RPMI8226 (cell line): ENCODE measurements around the gene UTS2R.
"Not testable (repeated sequence)": the region's sequence is repeated elsewhere in the genome, so short reads cannot be mapped to it uniquely, and the experiment has no call there.

ENCODE experiments used
- DNase-seq: peaks from one replicate; pipeline ENCODE4 v3.0.0-alpha.2; 2015

The UTS2R gene

DNA sequence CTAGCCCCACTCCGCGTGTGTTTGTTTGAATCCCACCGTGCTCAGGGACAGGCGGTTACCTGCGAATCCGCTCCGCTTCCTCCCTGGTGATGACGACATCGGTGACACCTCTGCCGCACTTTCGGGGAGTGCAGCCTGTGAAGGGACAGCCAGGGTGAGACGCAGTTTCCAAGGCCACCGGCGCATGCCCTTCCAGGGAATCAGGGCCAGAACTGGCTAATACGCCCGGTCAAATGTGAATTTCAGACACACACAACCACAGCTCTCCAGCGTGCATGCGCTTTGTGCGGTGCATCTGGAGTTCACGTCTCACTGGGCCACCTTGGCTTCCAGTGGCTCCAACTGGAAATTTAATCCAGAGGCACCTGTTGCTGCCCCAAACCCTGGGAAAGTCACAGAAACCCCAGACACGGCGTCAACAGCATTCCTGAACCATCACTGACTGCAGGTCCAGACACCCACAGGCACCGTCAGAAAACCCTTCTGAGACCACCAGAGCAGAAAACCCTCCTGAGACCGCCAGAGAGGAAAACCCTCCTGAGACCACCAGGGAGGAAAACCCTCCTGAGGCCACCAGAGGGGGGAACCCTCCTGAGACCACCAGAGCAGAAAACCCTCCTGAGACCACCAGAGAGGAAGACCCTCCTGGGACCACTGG is 40.0 kb downstream of the UTS2R start:
- no peak for DNase-seq

- DNase-seq = not testable (repeated sequence)
Observed at GRCh38 chr17:82412081-82412480, 40.5 kb downstream of the UTS2R start.

- DNase-seq = no peak
Observed at GRCh38 chr17:82412535-82413520, 41.3 kb downstream of the UTS2R start.

GRCh38 chr17:82414548-82415281 is 43.1 kb downstream of the UTS2R start:
- peak; percentile 31 for DNase-seq

- DNase-seq = no peak
Observed at GRCh38 chr17:82415336-82415735, 43.8 kb downstream of the UTS2R start.

- no peak for DNase-seq
Observed at GRCh38 chr17:82415786-82416185, 44.2 kb downstream of the UTS2R start.

DNA sequence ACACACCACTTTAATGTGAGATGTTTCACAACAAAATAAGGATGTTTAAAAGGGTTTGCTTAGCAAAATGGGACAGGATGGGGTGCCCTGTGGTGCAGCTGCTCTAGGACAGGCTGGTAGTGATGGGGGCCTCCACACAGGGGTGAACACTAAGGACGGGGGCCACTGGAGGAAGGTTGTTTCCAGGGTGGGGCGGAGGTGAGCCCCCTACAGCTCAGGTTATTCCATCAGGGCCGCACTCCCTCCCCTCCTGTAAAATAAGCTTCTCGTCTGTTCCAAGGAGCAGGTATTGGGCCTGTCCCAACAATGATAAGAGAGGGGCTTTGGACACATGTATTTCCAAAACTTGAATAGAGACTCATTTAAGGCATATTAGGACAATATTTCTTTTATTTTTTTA is 44.7 kb downstream of the UTS2R start:
- no peak for DNase-seq

GRCh38 chr17:82416771-82417170 is 45.2 kb downstream of the UTS2R start:
- peak; percentile 29 for DNase-seq

- DNase-seq = peak; percentile 93
Observed at GRCh38 chr17:82418001-82418986, 46.7 kb downstream of the UTS2R start, which contains the start of the genes HEXD and OGFOD3. HEXD (plus strand) TSS chr17:82418347; CDS start chr17:82419800, 1,453 bp downstream. OGFOD3 (minus strand) TSS chr17:82418586; CDS start chr17:82418485, 101 bp downstream.

- DNase-seq = peak; percentile 48
Observed at GRCh38 chr17:82419540-82419939, 48.0 kb downstream of the UTS2R start.

- peak; percentile 75 for DNase-seq
Observed at GRCh38 chr17:82424001-82424862, 52.7 kb downstream of the UTS2R start.

GRCh38 chr17:82424863-82425159 is 53.2 kb downstream of the UTS2R start:
- no peak for DNase-seq
